Vagina (tissue), 2 donors: Measurements from ENCODE around the gene CUBN. TPM values are rescaled to one million over a fixed set of nuclear protein-coding genes. Genes with fewer than 3 reads are reported as not detected.

Source experiments
- DNase-seq, 2 donors: peaks; one replicate each; pipeline ENCODE4 v3.0.0-alpha.2; 2017; ENCODE audit errors: extremely low spot score in 2 of 2
- H3K27ac ChIP-seq: fragments of 200-600 bp; sonication (generic); one replicate; pipeline ENCODE4 v1.5.1; 2019
- H3K27me3 ChIP-seq: fragments of 200-600 bp; sonication (generic); one replicate; pipeline ENCODE4 v1.5.1; 2019
- H3K36me3 ChIP-seq, 2 donors: fragments of 200-600 bp; sonication (generic); one replicate each; pipeline ENCODE4 v1.5.1; 2017 to 2019
- H3K4me1 ChIP-seq: fragments of 200-600 bp; sonication (generic); one replicate; pipeline ENCODE4 v1.5.1; 2019
- H3K4me3 ChIP-seq, 2 donors: fragments of 200-600 bp; sonication (generic); 1 replicate in 1 of 2; 2 replicates in 1 of 2; pipeline ENCODE4 v1.5.1; 2016 to 2019
- H3K9me3 ChIP-seq: fragments of 200-600 bp; sonication (generic); one replicate; pipeline ENCODE4 v1.5.1; 2019
- POLR2A ChIP-seq, 2 donors: fragments of 450-650 bp; IDR thresholded peaks; one replicate each; pipeline ENCODE4 v1.6.1; 2017; ENCODE audit warnings: antibody characterized with exemption in 2 of 2, mild to moderate bottlenecking in 2 of 2, moderate library complexity in 2 of 2
- POLR2AphosphoS5 ChIP-seq, 2 donors: sonication (generic); formaldehyde crosslinking; IDR thresholded peaks; one replicate each; pipeline ENCODE4 v1.9.0; 2017; ENCODE audit warnings: antibody characterized with exemption in 2 of 2, mild to moderate bottlenecking in 2 of 2, low read depth in 1 of 2; ENCODE audit not compliant: insufficient read depth in 1 of 2
- intact Hi-C: fragments of 100-400 bp; cut with DNase I; formaldehyde crosslinking; loops from one replicate; pipeline ENCODE4 v1.15.1; 2023
- total RNA-seq: library from RNA; depleted of rRNA; stranded (reverse); fragments of >200 nt; gene quantifications from one replicate; pipeline ENCODE4 v1.2.3, GENCODE V29; 2016
- TF ChIP-seq, protein P1 (sequence below), 3 experiments: fragments of 450-650 bp in 2 of 3; fragments of 200-600 bp in 1 of 3; sonication (generic) in 1 of 3; IDR thresholded peaks; one replicate each; pipeline ENCODE4 v1.5.1; 2017 to 2019; ENCODE audit warnings: antibody characterized with exemption in 3 of 3, mild to moderate bottlenecking in 2 of 3, moderate library complexity in 2 of 3

CUBN gene
- total RNA-seq, 1 donor from 2014 or later = 4.4 TPM

DNA sequence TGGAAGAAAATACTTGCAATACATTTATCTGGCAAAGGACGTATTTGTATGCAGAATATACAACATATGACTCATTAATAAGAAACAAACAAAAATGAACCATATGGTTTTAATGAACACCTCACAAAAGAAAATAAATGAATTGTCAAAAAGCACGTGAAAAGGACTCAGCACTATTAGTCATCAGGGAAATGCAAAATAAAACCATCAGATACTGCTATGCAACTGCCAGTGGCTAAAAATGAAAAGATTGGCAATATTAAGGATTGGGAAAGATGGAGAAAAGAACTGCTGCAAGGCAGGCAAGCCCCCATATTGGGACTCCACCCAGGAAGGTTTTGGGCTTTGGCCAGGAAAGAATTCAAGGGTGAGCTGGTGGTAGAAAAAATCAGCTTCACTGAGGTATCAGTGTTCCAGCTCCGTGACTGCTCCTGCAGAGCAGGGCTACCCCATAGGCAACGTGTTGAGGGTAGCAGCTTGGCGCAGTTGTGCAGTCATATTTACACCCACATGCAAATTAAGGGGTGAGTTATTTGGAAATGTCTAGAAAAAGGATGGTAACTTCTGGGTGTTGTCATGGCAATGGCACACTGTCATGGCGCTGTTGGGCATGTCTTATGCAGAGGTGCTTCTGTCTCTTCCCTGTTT lies 72.7 kb downstream of the CUBN start:
- TF ChIP-seq, protein P1, sequence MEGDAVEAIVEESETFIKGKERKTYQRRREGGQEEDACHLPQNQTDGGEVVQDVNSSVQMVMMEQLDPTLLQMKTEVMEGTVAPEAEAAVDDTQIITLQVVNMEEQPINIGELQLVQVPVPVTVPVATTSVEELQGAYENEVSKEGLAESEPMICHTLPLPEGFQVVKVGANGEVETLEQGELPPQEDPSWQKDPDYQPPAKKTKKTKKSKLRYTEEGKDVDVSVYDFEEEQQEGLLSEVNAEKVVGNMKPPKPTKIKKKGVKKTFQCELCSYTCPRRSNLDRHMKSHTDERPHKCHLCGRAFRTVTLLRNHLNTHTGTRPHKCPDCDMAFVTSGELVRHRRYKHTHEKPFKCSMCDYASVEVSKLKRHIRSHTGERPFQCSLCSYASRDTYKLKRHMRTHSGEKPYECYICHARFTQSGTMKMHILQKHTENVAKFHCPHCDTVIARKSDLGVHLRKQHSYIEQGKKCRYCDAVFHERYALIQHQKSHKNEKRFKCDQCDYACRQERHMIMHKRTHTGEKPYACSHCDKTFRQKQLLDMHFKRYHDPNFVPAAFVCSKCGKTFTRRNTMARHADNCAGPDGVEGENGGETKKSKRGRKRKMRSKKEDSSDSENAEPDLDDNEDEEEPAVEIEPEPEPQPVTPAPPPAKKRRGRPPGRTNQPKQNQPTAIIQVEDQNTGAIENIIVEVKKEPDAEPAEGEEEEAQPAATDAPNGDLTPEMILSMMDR (IDR thresholded peaks at IDR 0.05) = no peak
- no peak for TF ChIP-seq POLR2AphosphoS5 (IDR thresholded peaks at IDR 0.05; ENCODE audit: insufficient read depth in 1 of 2, low read depth in 1 of 2)
- TF ChIP-seq POLR2A (IDR thresholded peaks at IDR 0.05) = no peak
- intact Hi-C loops = no loop called here

DNA sequence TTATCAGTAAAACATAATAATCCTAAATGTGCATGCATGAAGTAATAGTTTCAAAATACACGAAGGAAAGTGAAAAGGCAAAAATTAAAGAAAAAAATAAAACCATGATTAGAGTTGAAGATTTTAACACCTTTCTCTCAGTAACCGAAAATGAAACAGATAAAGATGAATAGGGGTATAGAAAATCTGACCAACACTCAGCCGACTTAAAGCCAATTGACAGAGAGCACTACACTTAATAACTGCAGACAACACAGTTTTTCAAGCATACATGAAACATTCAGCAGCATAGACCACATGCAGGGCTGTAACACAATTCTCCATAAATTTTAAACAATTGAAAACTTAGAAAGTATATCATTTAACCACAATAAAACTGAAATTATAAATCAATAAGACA lies 76.1 kb downstream of the CUBN start:
- no peaks in the 10 kb centered on the region for H3K36me3 ChIP-seq
- H3K27ac ChIP-seq = no peak overlapping the region
- no peaks in the 10 kb centered on the region for H3K27me3 ChIP-seq
- intact Hi-C loops = no loop called here
- H3K9me3 ChIP-seq = no peaks in the 10 kb centered on the region
- TF ChIP-seq POLR2AphosphoS5 (IDR thresholded peaks at IDR 0.05; ENCODE audit: insufficient read depth in 1 of 2, low read depth in 1 of 2) = no peak
- TF ChIP-seq POLR2A (IDR thresholded peaks at IDR 0.05) = no peak
- TF ChIP-seq, protein P1 (IDR thresholded peaks at IDR 0.05) = no peak
- DNase-seq = no peak
- H3K4me1 ChIP-seq = no peaks in the 10 kb centered on the region
- H3K4me3 ChIP-seq = no peak overlapping the region

More for the DNA sequence above, 72.7 kb downstream of the CUBN start:
- Histone ChIP-seq H3K27ac (no peak overlapping the region), H3K9me3 (no peaks in the 10 kb centered on the region), H3K27me3 (no peaks in the 10 kb centered on the region), H3K4me1 (peaks cover 13% of the 10 kb centered on the region), H3K36me3 (no peaks in the 10 kb centered on the region), H3K4me3 (no peak overlapping the region)
- DNase-seq = no peak

DNA sequence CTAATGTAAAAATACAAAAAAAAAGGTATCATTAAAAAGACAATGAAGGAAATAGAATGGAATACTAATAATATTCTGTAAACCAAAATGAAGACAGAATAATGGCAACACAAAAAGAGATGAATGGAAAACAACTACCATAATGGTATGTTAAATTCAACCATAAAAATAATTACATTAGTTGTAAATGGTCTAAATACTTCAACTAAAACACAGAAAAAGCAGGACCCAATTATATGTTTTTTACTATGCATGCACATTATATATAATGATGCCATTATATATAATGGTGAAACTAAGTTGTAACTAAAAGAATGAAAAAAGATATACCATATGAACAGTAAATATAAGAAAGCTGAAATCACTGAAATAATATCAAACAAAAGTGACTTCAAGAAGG lies 76.5 kb downstream of the CUBN start:
- no peaks in the 10 kb centered on the region for H3K4me1 ChIP-seq
- no peaks in the 10 kb centered on the region for H3K27me3 ChIP-seq
- H3K27ac ChIP-seq = no peak overlapping the region
- intact Hi-C loops = no loop called here
- DNase-seq = no peak
- TF ChIP-seq, protein P1 (IDR thresholded peaks at IDR 0.05) = no peak
- TF ChIP-seq POLR2AphosphoS5 (IDR thresholded peaks at IDR 0.05; ENCODE audit: insufficient read depth in 1 of 2, low read depth in 1 of 2) (no peak), POLR2A (IDR thresholded peaks at IDR 0.05) (no peak)
- no peaks in the 10 kb centered on the region for H3K9me3 ChIP-seq
- H3K4me3 ChIP-seq = no peak overlapping the region
- H3K36me3 ChIP-seq = no peaks in the 10 kb centered on the region

DNA sequence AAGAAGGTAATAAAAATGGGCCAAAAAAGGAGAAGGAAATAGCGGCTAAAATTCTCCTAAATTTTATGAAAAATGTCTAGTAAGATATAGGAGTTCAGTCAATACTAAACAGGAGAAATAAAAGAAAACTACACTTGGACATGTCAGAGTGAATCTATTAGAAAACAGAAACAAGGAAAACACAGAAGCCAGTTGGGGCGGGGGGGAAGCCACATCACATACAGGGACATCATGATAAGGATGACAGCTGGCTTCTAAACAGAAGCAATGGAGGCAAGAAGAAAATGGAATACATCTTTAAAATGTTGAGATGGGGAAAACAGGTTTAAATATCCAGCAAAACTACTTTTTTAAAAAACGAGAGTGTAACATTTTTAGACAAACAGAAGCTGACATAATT lies 77.8 kb downstream of the CUBN start:
- no peaks in the 10 kb centered on the region for H3K4me1 ChIP-seq
- no peak overlapping the region for H3K27ac ChIP-seq
- intact Hi-C loops = no loop called here
- TF ChIP-seq POLR2AphosphoS5 (IDR thresholded peaks at IDR 0.05; ENCODE audit: insufficient read depth in 1 of 2, low read depth in 1 of 2) (no peak), POLR2A (IDR thresholded peaks at IDR 0.05) (no peak)
- no peaks in the 10 kb centered on the region for H3K27me3 ChIP-seq
- no peak for DNase-seq
- H3K4me3 ChIP-seq = no peak overlapping the region
- H3K36me3 ChIP-seq = no peaks in the 10 kb centered on the region
- H3K9me3 ChIP-seq = no peaks in the 10 kb centered on the region

DNA sequence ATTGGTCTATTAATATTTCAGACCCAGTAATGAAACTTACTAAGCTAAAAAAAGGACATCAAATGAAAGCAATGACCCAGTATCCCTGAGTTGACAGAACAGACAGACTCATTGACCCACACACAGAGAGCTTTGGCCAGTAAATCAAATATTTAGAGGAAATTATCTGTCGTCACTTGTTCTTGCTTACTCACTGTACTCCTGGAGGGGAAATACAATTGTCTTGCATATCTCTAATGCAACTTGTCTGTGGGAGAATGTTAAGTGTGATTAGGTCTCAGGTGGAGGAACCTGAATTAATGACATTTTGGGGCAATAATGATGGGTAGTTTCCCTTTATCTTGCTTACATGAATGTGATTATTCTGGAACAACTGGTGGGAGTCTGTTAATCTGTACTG lies 80.4 kb downstream of the CUBN start:
- H3K4me3 ChIP-seq = no peak overlapping the region

More for the DNA sequence above, 80.4 kb downstream of the CUBN start:
- Histone ChIP-seq H3K36me3 (no peaks in the 10 kb centered on the region), H3K27ac (no peak overlapping the region), H3K9me3 (no peaks in the 10 kb centered on the region), H3K4me1 (no peaks in the 10 kb centered on the region), H3K27me3 (no peaks in the 10 kb centered on the region)
- TF ChIP-seq, protein P1 (IDR thresholded peaks at IDR 0.05) = no peak
- TF ChIP-seq POLR2A (IDR thresholded peaks at IDR 0.05) = no peak
- TF ChIP-seq POLR2AphosphoS5 (IDR thresholded peaks at IDR 0.05; ENCODE audit: insufficient read depth in 1 of 2, low read depth in 1 of 2) = no peak
- DNase-seq = no peak
- intact Hi-C loops = no loop called here
